Measurements from ENCODE around the gene AP3D1.
"Not testable (repeated sequence)": the region's sequence is repeated elsewhere in the genome, so short reads cannot be mapped to it uniquely, and the experiment has no call there.

The AP3D1 gene

DNA sequence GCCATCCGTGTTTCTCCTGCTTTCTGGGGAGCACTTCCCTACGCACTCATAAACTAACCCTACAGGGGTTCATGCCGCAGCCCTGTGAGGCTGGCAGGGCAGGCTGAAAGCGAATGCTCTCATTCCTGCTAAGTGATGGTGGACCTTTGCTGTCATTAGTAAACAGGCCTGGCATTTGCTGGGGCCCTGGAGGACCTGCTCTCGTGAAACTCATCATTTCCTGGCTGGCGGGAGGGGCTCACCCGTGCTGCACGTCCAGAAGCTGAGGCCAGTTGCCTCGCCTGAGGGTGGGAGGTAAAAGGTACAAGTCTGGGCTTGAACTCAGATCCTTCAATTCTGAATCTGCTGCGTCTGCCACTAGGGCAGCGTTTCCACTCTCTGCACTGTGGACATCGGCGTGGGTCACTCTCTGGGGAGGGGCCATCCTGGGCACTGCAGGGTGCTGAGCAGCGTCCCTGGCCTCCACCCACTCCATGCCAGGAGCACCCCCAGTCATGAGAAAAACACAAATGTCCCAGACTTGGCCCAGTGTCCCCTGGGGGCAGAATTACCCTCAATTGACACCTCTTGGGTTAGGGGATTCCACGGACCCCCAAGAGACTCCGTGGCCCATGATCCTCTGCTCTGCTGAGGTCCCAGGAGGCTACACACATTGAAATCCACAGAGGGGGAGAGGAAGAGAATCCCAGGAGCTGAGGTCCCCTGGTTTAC, 62.2 kb downstream of the AP3D1 start:
- DNase-seq (ENCODE audit: low read depth in 2 of 3, low spot score in 2 of 3), result no peak

DNA sequence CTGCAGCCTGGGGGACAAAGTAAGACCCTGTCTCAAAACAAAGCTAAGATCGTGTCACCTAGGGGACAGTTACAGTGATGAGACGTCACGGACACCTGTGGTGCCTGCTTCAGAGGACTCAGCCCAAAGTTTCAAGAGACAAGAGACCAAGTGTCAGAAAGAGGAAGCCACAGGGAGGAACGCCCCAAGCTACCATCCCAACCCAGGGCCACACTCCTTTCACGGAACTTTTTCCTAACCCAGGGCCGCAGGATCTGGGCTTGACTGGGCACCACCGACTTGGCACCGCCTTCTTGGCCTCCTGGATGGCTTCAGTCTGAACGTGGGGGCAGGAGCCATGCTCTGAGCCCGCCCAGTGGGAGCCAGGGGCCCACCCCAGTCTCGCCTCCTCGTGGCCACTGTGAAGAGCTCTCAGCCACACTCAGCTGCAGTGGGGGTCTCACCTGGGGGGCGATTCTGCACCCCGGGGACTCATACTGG, 63.7 kb downstream of the AP3D1 start:
- no peak for DNase-seq (ENCODE audit: low read depth in 2 of 3, low spot score in 2 of 3)

DNA sequence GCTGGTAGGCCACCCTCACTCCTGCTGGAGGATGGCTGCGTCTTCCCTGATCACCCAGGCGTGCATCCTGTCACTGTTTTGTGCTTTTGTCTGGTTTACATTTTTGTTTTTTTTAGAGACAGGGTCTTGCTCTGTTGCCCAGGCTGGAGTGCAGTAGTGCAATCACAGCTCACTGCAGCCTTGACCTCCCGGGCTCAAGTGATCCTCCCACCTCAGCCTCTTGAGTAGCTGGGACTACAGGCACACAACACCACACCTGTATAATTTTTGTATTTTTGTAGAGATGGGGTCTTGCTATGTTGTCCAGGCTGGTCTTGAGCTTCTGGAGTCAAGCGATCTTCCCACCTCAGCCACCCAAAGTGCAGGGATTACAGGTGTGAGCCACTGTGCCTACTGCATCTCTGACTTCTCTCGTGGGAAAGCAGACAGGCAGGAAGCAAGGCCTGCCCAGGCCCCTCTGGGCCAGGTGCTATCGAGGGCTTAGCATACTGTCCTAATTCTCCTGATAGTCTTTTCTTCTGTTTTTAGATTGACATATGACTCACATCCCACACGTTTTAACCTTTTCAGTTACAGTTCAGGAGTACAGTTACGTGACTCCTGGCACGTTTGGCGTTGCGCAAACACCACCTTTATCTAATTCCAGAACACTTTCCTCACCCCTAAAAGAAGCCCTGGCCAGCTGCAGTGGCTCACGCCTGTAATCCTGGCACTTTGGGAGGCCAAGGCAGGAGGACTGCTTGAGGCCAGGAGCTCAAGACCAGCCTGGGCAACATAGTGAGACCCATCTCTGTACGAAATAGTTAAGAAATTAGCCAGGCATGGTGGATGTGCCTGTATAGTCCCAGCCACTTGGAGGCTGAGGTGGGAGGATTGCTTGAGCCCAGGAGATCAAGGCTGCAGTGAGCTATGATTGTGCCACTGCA, 64.4 kb downstream of the AP3D1 start:
- not testable (repeated sequence) for DNase-seq (ENCODE audit: low read depth in 2 of 3, low spot score in 2 of 3)

DNA sequence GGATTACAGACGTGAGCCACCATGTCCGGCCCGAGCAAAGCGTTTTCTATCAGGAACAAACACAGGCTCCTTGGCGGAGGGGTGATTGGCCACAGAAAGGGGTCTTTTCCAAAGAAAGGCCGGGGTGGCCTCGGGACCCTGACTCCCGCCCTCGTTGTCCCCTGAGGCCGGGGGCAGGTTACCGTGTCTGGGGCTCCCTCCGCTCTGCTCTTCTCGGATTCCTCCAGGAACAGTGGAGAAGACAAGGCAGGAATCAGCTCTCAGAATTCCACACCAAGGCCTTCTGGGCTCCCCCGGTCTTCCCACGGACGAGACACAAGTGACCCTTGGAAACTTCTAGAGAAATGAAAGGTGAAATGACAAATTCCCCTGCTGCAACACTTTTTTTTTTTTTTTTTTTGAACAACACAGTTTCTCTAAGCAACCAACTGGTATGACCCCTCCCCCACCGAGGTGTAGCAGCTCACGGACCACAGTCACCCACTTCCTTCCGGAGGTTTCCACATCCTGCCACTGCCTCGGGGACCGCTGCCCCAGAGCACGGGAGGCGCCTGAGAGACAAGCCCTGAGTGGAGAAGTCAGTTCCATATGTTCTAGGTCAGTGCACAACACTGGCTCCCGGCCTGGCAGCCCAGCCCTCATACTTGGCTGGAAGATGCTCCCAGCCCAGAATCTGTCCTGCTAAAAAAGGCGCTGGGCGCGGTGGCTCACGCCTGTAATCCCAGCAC, 66.2 kb downstream of the AP3D1 start:
- DNase-seq (ENCODE audit: low read depth in 2 of 3, low spot score in 2 of 3), result peak in 2 of 3 experiments; percentile 86 to 87

GRCh38 chr19:2083174-2083854, 68.1 kb downstream of the AP3D1 start:
- DNase-seq (ENCODE audit: low read depth in 2 of 3, low spot score in 2 of 3), result no peak

DNA sequence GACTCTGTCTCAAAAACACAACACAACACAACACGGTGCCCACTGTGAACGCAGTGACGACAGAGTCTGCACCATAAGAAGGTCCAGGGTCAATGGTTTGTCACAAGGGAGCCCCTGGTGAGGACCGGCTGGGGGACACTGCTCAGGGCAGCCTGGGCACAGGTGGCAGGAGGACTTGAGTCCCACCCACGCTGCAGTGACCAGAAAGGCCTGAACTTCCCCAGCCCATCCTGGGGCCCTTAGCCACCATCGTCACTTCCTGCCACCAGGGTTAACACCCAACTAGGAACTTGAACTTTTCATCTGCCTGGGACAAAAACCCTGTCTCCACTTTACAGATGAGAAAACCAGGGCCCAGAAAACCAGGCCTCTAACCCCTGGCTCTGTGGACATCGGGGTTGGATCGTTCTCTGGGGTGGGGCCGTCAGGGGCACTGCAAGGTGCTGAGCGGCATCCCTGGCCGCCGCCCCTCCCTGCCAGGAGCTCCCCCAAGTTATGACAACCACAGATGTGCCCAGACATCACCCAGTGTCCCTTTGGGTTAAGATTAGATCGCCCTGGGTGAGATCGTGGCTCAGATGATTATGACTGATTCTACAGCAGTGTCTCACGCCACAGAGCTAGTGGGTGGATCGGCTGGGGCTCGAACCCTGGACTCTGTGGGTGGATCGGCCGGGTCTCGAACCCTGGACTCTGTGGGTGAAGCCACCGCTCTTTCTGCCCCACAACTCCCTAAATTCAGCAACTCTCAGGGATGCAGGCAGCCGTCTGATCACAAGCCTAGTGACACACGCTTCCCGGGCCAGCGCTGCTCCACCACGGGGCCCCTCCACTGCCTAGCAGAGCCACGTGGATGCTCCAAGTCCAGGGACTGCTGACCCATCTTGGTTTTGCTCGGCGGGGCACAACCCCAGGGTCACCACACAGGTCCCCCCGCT, 69.2 kb downstream of the AP3D1 start:
- DNase-seq (ENCODE audit: low read depth in 2 of 3, low spot score in 2 of 3), result no peak

DNA sequence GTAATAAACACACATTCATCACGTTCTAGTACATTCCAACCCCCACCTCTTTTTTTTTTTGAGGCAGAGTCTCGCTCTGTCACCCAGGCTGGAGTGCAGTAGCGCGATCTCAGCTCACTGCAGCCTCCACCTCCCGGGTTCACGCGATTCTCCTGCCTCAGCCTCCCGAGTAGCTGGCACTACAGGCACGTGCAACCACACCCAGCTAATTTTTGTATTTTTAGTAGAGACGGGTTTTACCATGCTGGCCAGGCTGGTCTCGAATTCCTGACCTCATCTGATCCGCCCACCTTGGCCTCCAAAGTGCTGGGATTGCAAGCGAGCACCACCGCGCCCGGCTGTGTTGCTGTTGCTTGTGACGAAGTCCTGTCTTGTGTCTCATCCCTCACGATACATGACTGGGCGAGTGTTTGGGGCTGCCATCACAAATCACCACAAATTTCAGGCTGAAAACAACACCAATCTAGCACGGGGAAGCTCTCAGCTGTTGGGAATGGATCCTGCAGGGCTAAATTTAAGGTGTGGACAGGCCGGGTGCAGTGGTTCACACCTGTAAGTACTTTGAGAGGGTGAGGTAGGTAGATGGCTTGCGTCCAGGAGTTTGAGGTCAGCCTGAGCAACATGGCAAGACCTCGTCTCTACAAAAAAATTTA, 70.9 kb downstream of the AP3D1 start:
- no peak for DNase-seq (ENCODE audit: low read depth in 2 of 3, low spot score in 2 of 3)

GRCh38 chr19:2079865-2080301, 71.5 kb downstream of the AP3D1 start:
- DNase-seq (ENCODE audit: low read depth in 2 of 3, low spot score in 2 of 3), result no peak

GRCh38 chr19:2079076-2079864, 72.1 kb downstream of the AP3D1 start:
- no peak for DNase-seq (ENCODE audit: low read depth in 2 of 3, low spot score in 2 of 3)

DNA sequence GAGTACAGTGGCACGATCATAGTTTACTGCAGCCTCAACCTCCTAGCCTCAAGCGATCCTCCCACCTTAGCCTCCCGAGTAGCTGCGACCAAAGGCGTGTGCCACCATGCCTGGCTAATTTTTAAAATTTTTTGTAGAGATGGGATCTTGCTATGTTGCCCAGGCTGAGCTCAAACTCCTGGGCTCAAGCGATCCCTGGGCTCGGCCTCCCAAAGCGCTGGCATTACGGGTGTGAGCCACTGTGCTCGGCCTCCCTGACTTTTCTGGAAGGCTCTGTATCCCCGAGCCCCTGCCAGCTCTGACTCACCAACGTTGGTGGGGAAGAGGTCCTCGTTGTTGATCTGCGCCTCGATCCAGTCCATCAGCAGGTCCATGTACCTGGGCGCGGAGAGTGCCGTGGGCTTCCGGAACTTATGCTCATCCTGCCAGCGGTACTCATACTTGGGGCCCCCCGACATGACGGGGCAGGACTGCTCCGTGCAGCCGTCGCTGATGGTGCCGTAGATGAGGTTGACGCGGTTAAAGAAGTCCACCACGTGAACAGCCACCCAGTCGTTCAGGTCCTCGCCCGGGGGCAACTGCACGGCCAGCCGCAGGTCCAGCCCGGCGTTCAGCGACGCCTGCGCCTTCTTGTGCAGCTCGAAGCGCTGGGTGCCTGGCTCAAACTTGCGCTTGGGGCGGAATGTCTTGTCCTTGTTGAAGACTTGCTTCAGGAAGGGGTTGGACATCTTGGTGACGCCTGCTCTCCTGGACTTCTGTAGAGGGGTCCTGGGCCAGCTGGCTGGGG, 73.3 kb downstream of the AP3D1 start:
- DNase-seq (ENCODE audit: low read depth in 2 of 3, low spot score in 2 of 3), result no peak

- DNase-seq (ENCODE audit: low read depth in 2 of 3, low spot score in 2 of 3), result no peak
These were observed 74.0 kb downstream of the AP3D1 start for GRCh38 chr19:2077398-2077797.

- no peak for DNase-seq (ENCODE audit: low read depth in 2 of 3, low spot score in 2 of 3)
These were observed 74.8 kb downstream of the AP3D1 start for GRCh38 chr19:2076526-2076944.

DNA sequence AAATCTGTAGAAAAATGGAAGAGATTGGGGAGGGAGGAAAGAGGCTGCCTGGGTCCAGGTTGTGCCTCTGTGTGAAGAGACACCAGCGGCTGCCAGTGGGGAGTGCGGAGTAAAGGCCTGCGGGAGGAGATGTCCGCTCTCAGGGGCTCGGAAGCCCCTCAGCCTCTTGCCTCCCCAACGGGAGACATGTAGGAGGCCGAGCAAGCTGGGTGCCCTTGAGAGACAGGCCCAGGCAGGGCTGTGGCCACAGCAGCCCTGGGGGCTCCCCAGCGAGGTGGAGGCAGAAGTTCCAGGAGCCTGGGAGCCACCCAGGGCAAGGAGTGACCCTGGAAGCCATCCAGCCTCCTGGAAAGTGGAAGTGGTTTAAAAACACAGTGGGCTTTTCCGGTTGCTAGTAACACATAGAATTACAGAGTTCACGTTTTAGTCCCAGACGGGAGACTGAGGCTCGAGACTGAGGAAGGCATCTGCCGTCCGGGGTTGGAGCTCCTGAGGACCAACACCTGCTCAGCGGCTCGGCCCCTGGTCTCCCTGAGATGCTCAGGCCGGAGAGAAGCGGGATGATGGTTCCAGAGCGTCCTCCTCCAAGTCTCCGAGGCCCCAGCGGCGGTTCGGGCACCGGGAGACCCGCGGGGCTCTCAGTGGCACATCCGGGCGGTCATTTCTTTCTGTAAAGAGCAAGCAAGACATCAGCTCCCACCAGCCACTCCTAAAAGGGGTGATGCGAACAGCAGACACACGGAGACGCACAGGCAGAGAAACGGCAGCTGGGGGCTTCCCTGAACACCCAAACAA, 78.4 kb downstream of the AP3D1 start:
- DNase-seq (ENCODE audit: low read depth in 2 of 3, low spot score in 2 of 3), result no peak

DNA sequence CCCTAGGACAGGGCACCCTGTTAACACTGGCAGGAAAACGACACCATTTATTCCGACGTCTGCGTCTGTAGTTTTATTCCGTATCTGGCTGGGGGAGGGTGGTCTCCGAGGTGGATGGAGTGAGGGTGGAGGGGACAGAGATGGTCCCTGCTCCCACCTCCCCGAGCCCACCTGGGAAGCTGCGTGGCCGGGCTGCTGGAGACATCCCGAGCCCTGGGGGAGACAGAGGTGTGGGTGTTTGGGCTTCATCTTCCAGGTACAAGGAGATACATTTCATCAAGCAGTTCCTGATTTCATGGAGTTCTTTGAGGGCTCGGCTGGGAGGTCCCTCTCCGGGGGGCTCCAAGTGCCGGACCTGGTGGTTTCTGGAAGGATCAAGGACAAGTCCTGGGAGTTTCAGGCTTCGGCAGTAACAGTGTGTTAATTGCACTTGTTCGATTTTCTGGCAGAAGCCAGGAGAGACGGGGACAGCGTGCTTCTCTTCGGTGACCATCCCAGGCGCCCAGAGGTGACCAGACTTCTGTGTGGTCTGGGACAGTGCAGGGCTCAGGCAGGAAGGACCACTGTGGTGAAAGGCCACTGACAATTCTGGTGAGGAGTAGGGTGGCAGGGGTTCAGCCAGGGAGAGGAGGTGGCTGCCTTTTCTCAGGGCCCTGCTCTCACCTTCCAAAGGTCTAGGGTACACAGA, 80.2 kb downstream of the AP3D1 start:
- DNase-seq (ENCODE audit: low read depth in 2 of 3, low spot score in 2 of 3), result no peak

- no peak for DNase-seq (ENCODE audit: low read depth in 2 of 3, low spot score in 2 of 3)
These were observed 80.9 kb downstream of the AP3D1 start for GRCh38 chr19:2070436-2070827.

DNA sequence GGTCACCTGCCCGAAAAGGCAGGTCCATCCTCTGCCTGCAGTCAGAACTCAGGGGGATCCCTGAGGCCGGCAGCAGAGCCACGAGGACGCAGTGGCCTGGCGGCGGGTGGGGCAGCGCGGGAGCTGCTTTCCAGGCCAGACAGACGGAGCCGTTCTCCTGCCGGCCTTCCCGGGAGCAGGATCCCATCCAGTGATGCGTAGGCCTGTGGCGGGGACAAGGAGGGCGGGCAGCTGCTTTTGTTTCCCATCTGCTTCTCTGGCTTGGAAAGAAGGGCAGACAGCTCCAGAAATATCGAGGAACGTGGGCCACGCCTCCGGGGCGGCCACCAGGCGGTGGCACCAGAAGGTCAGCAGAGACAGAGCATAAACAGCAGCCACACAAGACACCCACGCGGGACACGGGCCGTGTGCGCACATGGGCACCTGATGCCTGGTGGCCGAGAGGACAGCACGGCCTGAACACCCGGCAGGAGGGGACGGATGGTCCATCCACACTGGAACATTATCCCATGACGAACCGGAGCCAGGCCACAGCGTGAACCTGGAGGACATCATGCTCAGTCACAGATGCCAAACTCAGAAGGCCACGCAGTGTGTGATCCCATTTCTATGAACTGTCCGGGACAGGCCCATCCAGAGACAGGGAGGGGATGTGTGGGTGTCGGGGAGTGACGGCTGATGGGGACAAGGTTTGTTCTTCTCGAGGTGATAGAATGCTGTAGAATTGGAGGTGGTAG, 86.4 kb downstream of the AP3D1 start:
- no peak for DNase-seq (ENCODE audit: low read depth in 2 of 3, low spot score in 2 of 3)

Measured in activated CD8-positive, alpha-beta memory T cell treated with anti-CD3 and anti-CD28 coated beads for 48 hours (primary cell).